ENCODE data around the gene RHCE.
"Not testable (repeated sequence)": the region's sequence is repeated elsewhere in the genome, so short reads cannot be mapped to it uniquely, and the experiment has no call there.

DNA sequence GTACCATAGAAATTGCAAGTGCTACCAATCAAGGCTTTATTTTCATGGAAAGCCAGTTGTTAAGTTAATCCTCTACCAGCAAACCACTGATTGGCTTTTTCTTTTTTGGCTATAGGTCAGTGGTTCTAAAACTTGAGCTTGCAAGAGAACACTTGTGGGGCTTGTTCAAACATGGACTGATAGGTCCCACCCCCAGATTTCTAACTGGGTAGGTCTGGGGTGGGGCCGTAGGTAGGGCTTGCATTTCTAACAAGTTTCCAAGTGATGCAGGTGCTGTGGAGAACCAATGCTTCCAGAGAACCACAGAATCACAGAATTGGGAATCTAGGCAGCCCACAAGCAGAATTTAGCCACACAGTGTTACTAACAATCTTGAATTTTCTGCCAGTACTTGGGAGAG, 36.8 kb downstream of the RHCE start:
- not testable (repeated sequence) for TF ChIP-seq FOXA1 (IDR thresholded peaks at IDR 0.05); GABPA (IDR thresholded peaks at IDR 0.05 in 1 of 2, conservative IDR thresholded peaks at IDR 0.05 in 1 of 2); RAD21 (IDR thresholded peaks at IDR 0.05); HNF4A (conservative IDR thresholded peaks at IDR 0.05)
- TF ChIP-seq, protein P1, sequence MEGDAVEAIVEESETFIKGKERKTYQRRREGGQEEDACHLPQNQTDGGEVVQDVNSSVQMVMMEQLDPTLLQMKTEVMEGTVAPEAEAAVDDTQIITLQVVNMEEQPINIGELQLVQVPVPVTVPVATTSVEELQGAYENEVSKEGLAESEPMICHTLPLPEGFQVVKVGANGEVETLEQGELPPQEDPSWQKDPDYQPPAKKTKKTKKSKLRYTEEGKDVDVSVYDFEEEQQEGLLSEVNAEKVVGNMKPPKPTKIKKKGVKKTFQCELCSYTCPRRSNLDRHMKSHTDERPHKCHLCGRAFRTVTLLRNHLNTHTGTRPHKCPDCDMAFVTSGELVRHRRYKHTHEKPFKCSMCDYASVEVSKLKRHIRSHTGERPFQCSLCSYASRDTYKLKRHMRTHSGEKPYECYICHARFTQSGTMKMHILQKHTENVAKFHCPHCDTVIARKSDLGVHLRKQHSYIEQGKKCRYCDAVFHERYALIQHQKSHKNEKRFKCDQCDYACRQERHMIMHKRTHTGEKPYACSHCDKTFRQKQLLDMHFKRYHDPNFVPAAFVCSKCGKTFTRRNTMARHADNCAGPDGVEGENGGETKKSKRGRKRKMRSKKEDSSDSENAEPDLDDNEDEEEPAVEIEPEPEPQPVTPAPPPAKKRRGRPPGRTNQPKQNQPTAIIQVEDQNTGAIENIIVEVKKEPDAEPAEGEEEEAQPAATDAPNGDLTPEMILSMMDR (IDR thresholded peaks at IDR 0.05; ENCODE audit: low read depth, low read length, missing input control): not testable (repeated sequence)
- TF ChIP-seq, protein P2, sequence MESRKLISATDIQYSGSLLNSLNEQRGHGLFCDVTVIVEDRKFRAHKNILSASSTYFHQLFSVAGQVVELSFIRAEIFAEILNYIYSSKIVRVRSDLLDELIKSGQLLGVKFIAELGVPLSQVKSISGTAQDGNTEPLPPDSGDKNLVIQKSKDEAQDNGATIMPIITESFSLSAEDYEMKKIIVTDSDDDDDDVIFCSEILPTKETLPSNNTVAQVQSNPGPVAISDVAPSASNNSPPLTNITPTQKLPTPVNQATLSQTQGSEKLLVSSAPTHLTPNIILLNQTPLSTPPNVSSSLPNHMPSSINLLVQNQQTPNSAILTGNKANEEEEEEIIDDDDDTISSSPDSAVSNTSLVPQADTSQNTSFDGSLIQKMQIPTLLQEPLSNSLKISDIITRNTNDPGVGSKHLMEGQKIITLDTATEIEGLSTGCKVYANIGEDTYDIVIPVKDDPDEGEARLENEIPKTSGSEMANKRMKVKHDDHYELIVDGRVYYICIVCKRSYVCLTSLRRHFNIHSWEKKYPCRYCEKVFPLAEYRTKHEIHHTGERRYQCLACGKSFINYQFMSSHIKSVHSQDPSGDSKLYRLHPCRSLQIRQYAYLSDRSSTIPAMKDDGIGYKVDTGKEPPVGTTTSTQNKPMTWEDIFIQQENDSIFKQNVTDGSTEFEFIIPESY (IDR thresholded peaks at IDR 0.05): not testable (repeated sequence)

All from liver (tissue), 3 donors.